ENCODE measurements around the gene AP1G2. TPM values are rescaled to one million over a fixed set of nuclear protein-coding genes. Genes with fewer than 3 reads are reported as not detected.

Gene AP1G2
- polyA plus RNA-seq, 1 donor (not counting 4 experiments of a cell fraction or from before 2014, with no cell fraction given): 119 TPM

DNA sequence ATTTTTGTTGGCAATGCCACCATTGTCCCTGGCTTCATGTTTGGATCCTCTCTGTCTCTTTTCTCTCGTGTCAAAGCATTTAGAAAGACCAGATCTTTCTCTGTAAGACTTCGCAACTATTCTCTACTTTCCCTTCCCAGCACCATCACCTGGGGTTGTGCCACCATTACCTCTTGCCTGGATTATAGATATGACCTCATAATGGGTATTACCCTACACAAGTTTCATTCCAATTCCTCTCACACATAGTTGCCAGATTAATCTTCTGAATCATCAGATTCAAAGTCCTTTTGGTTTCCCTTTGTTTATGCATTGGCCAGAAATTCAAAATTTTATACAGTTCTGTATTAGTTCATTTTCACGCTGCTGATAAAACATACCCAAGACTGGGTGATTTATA, 41.4 kb upstream of the AP1G2 start:
- no peaks in the 10 kb centered on the region for H3K4me1 ChIP-seq (ENCODE audit: control insufficient read depth, extremely low read depth, insufficient read depth, low read length)
- no peaks in the 10 kb centered on the region for H3K36me3 ChIP-seq (ENCODE audit: control insufficient read depth in 2 of 2, extremely low read depth in 1 of 2, insufficient read depth in 2 of 2, low read length in 2 of 2)
- dilution Hi-C loops (cut with MboI; ENCODE audit: extremely low pct_ligation_motif_present, low sequenced_read_pairs): no loop called here
- H3K9me3 ChIP-seq (ENCODE audit: control insufficient read depth, low read depth, low read length): no peaks in the 10 kb centered on the region
- H3K9me1 ChIP-seq (ENCODE audit: control insufficient read depth, extremely low read depth, insufficient read depth, low read length): no peaks in the 10 kb centered on the region
- H3K9ac ChIP-seq (ENCODE audit: control insufficient read depth, extremely low read depth, insufficient read depth, low read length): no peak overlapping the region
- no peaks in the 10 kb centered on the region for H4K20me1 ChIP-seq (ENCODE audit: control insufficient read depth, extremely low read depth, insufficient read depth, low read length)
- no peak overlapping the region for H3K4me3 ChIP-seq (ENCODE audit: control insufficient read depth in 2 of 3, extremely low read depth in 1 of 3, insufficient read depth in 2 of 3, low read depth in 1 of 3, low read length in 3 of 3)
- no peak overlapping the region for H2AFZ ChIP-seq (ENCODE audit: control insufficient read depth, low read length)
- H3K27ac ChIP-seq (ENCODE audit: control insufficient read depth, insufficient read depth, low read length): no peak overlapping the region
- peaks cover 4% of the 10 kb centered on the region for H3K27me3 ChIP-seq (ENCODE audit: control insufficient read depth, extremely low read depth, insufficient read depth, low read length)
- no peak overlapping the region for H3K4me2 ChIP-seq (ENCODE audit: control insufficient read depth, extremely low read depth, insufficient read depth, low read depth, low read length)
- H3K79me2 ChIP-seq (ENCODE audit: control insufficient read depth, insufficient read depth, low read length): no peaks in the 10 kb centered on the region
- DNase-seq (ENCODE audit: low read depth, low spot score): no peak
- no peak for FAIRE-seq
- no peak for TF ChIP-seq EZH2 (IDR thresholded peaks at IDR 0.05; ENCODE audit: low read length)
- TF ChIP-seq CTCF (optimal IDR thresholded peaks at IDR 0.05 in 1 of 3, IDR thresholded peaks at IDR 0.05 in 1 of 3, conservative IDR thresholded peaks at IDR 0.05 in 1 of 3; ENCODE audit: extremely low read depth in 1 of 3, insufficient read depth in 2 of 3, low read length in 3 of 3): no peak

DNA sequence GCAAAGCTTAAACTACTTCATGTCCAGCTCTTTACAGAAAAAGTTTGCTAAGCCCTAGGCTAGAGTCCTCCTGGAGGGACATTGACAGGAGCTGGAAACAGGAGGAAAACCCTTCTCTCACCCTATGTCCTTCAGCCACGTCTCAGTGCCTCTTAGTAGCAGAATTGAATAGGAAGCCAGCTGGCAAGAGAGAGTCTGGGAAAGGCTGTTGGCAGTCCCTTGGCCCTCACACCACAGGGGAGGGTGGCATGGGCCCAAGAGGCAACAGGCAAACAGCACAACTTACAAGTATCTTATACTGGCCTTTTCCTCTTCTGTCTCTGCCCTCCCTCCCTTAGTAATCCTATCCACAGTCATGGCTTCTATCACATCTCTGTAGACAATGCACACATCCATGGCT, 40.9 kb upstream of the AP1G2 start:
- dilution Hi-C loops (cut with MboI; ENCODE audit: extremely low pct_ligation_motif_present, low sequenced_read_pairs): no loop called here

More for the DNA sequence above, 40.9 kb upstream of the AP1G2 start:
- H2AFZ ChIP-seq (ENCODE audit: control insufficient read depth, low read length): no peak overlapping the region
- no peaks in the 10 kb centered on the region for H3K9me1 ChIP-seq (ENCODE audit: control insufficient read depth, extremely low read depth, insufficient read depth, low read length)
- no peak overlapping the region for H3K9ac ChIP-seq (ENCODE audit: control insufficient read depth, extremely low read depth, insufficient read depth, low read length)
- H3K27ac ChIP-seq (ENCODE audit: control insufficient read depth, insufficient read depth, low read length): no peak overlapping the region
- peaks cover 4% of the 10 kb centered on the region for H3K27me3 ChIP-seq (ENCODE audit: control insufficient read depth, extremely low read depth, insufficient read depth, low read length)
- H3K4me2 ChIP-seq (ENCODE audit: control insufficient read depth, extremely low read depth, insufficient read depth, low read depth, low read length): no peak overlapping the region
- no peaks in the 10 kb centered on the region for H3K4me1 ChIP-seq (ENCODE audit: control insufficient read depth, extremely low read depth, insufficient read depth, low read length)
- H3K79me2 ChIP-seq (ENCODE audit: control insufficient read depth, insufficient read depth, low read length): no peaks in the 10 kb centered on the region
- H3K4me3 ChIP-seq (ENCODE audit: control insufficient read depth in 2 of 3, extremely low read depth in 1 of 3, insufficient read depth in 2 of 3, low read depth in 1 of 3, low read length in 3 of 3): no peak overlapping the region
- no peaks in the 10 kb centered on the region for H3K36me3 ChIP-seq (ENCODE audit: control insufficient read depth in 2 of 2, extremely low read depth in 1 of 2, insufficient read depth in 2 of 2, low read length in 2 of 2)
- no peak for TF ChIP-seq CTCF (optimal IDR thresholded peaks at IDR 0.05 in 1 of 3, IDR thresholded peaks at IDR 0.05 in 1 of 3, conservative IDR thresholded peaks at IDR 0.05 in 1 of 3; ENCODE audit: extremely low read depth in 1 of 3, insufficient read depth in 2 of 3, low read length in 3 of 3)
- no peak for TF ChIP-seq EZH2 (IDR thresholded peaks at IDR 0.05; ENCODE audit: low read length)
- no peak for FAIRE-seq
- H3K9me3 ChIP-seq (ENCODE audit: control insufficient read depth, low read depth, low read length): no peaks in the 10 kb centered on the region
- no peak for DNase-seq (ENCODE audit: low read depth, low spot score)
- H4K20me1 ChIP-seq (ENCODE audit: control insufficient read depth, extremely low read depth, insufficient read depth, low read length): no peaks in the 10 kb centered on the region

Data from keratinocyte (primary cell).